Liver (tissue), 9 donors: ENCODE measurements around the gene RAPGEF1. TPM values are rescaled to one million over a fixed set of nuclear protein-coding genes. Genes with fewer than 3 reads are reported as not detected.

Experiments used
- DNase-seq: peaks from one replicate; pipeline ENCODE4 v3.0.0-alpha.2; 2017; ENCODE audit warnings: low spot score
- H3K27ac ChIP-seq, 2 donors: one replicate each; pipeline ENCODE4 v1.7.0; 2013; ENCODE audit warnings: inconsistent platforms in 2 of 2, low read length in 2 of 2, control low read depth in 1 of 2, low read depth in 1 of 2, mild to moderate bottlenecking in 1 of 2
- H3K27me3 ChIP-seq, 4 donors: one replicate each; pipeline versions ENCODE4 v1.6.1 to v1.7.0; 2013; ENCODE audit warnings: low read length in 3 of 4, inconsistent platforms in 1 of 4, mild to moderate bottlenecking in 1 of 4, moderate library complexity in 1 of 4; ENCODE audit not compliant: control insufficient read depth in 4 of 4, insufficient read depth in 4 of 4
- H3K36me3 ChIP-seq, 4 donors: one replicate each; pipeline versions ENCODE4 v1.6.1 to v1.7.0; 2013; ENCODE audit warnings: low read length in 3 of 4, mild to moderate bottlenecking in 3 of 4, low read depth in 1 of 4, moderate library complexity in 1 of 4; ENCODE audit not compliant: control insufficient read depth in 4 of 4, insufficient read depth in 3 of 4
- H3K4me1 ChIP-seq, 4 donors: one replicate each; pipeline versions ENCODE4 v1.6.1 to v1.7.0; 2013; ENCODE audit warnings: low read length in 3 of 4, mild to moderate bottlenecking in 3 of 4, moderate library complexity in 1 of 4; ENCODE audit not compliant: control insufficient read depth in 4 of 4, insufficient read depth in 4 of 4
- H3K4me3 ChIP-seq, 3 donors: one replicate each; pipeline versions ENCODE4 v1.6.1 to v1.7.0; 2013; ENCODE audit warnings: low read length in 3 of 3, control low read depth in 1 of 3, low read depth in 1 of 3, mild to moderate bottlenecking in 1 of 3
- H3K9ac ChIP-seq, 2 donors: one replicate each; pipeline ENCODE4 v1.7.0; 2013; ENCODE audit warnings: low read length in 2 of 2, mild to moderate bottlenecking in 2 of 2, moderate library complexity in 2 of 2, control low read depth in 1 of 2, low read depth in 1 of 2
- H3K9me3 ChIP-seq, 4 donors: one replicate each; pipeline versions ENCODE4 v1.6.1 to v1.7.0; 2013; ENCODE audit warnings: low read length in 3 of 4; ENCODE audit not compliant: control insufficient read depth in 4 of 4
- ATF3 ChIP-seq: IDR thresholded peaks from 2 replicates; pipeline ENCODE4 v1.6.1; 2016; ENCODE audit warnings: antibody characterized with exemption
- CTCF ChIP-seq: fragments of 150-350 bp; IDR thresholded peaks from 2 replicates; pipeline ENCODE4 v1.5.1; 2017; ENCODE audit warnings: improper control_type of control experiment, low read depth, low read length; ENCODE audit not compliant: missing input control
- EGR1 ChIP-seq, 2 donors: IDR thresholded peaks; 2 replicates each; pipeline ENCODE4 v1.6.1; 2016 to 2018; ENCODE audit warnings: antibody characterized with exemption in 2 of 2, low read depth in 2 of 2
- FOXA1 ChIP-seq: IDR thresholded peaks from 2 replicates; pipeline ENCODE4 v1.6.1; 2016; ENCODE audit warnings: antibody characterized with exemption
- FOXA2 ChIP-seq: IDR thresholded peaks from 2 replicates; pipeline ENCODE4 v1.6.1; 2016; ENCODE audit warnings: antibody characterized with exemption
- GABPA ChIP-seq, 2 donors: IDR thresholded peaks in 1 of 2; conservative IDR thresholded peaks in 1 of 2; 2 replicates each; pipeline ENCODE4 v1.6.1; 2016; ENCODE audit warnings: antibody characterized with exemption in 2 of 2, mild to moderate bottlenecking in 1 of 2, moderate library complexity in 1 of 2
- HNF4A ChIP-seq, 2 donors: conservative IDR thresholded peaks; 2 replicates each; pipeline ENCODE4 v1.6.1; 2016; ENCODE audit warnings: antibody characterized with exemption in 2 of 2, mild to moderate bottlenecking in 2 of 2
- HNF4G ChIP-seq: IDR thresholded peaks from 2 replicates; pipeline ENCODE4 v1.6.1; 2016; ENCODE audit warnings: antibody characterized with exemption
- JUND ChIP-seq, 2 donors: IDR thresholded peaks; 2 replicates each; pipeline ENCODE4 v1.6.1; 2016; ENCODE audit warnings: antibody characterized with exemption in 2 of 2
- MAX ChIP-seq: IDR thresholded peaks from 2 replicates; pipeline ENCODE4 v1.6.1; 2016; ENCODE audit warnings: antibody characterized with exemption
- NR2F2 ChIP-seq: IDR thresholded peaks from 2 replicates; pipeline ENCODE4 v1.6.1; 2016; ENCODE audit warnings: antibody characterized with exemption
- RAD21 ChIP-seq, 2 donors: IDR thresholded peaks; 2 replicates each; pipeline ENCODE4 v1.6.1; 2016; ENCODE audit warnings: antibody characterized with exemption in 2 of 2, mild to moderate bottlenecking in 2 of 2
- RXRA ChIP-seq, 2 donors: IDR thresholded peaks; 2 replicates each; pipeline ENCODE4 v1.6.1; 2017 to 2018; ENCODE audit warnings: antibody characterized with exemption in 2 of 2, mild to moderate bottlenecking in 1 of 2
- SP1 ChIP-seq: IDR thresholded peaks from 2 replicates; pipeline ENCODE4 v1.6.1; 2018; ENCODE audit warnings: antibody characterized with exemption, mild to moderate bottlenecking
- TAF1 ChIP-seq: conservative IDR thresholded peaks from 2 replicates; pipeline ENCODE4 v1.6.1; 2016; ENCODE audit warnings: antibody characterized with exemption, mild to moderate bottlenecking
- YY1 ChIP-seq: IDR thresholded peaks from 2 replicates; pipeline ENCODE4 v1.6.1; 2016; ENCODE audit warnings: antibody characterized with exemption, mild to moderate bottlenecking
- ZBTB33 ChIP-seq: IDR thresholded peaks from 2 replicates; pipeline ENCODE4 v1.6.1; 2016; ENCODE audit warnings: antibody characterized with exemption
- WGBS: extraction: QIAGEN DNeasy Blood & Tissue Kit; methylation state at CpG from one replicate; pipeline ENCODE4 v1.1.7; 2013; 5-methylcytosine and 5-hydroxymethylcytosine counted together
- polyA plus RNA-seq, 2 donors: library from polyadenylated mRNA; stranded (reverse) in 1 of 2; unstranded in 1 of 2; fragments of 200-250 nt in 1 of 2; fragments of >200 nt in 1 of 2; fragmentation: Nextera tagmentation in 1 of 2; extraction: Ambion mirVana in 1 of 2; gene quantifications; one replicate each; pipeline versions ENCODE4 v1.2.1 to v1.2.3, GENCODE V29; 2013 to 2015
- total RNA-seq, 2 donors: library from RNA; depleted of rRNA; stranded (reverse); fragments of >200 nt; gene quantifications; one replicate each; pipeline ENCODE4 v1.2.3, GENCODE V29; 2014
- donor health status: healthy.
- donor health status: healthy.
- donor health status: healthy.
- donor health status: healthy.
- donor health status: healthy.

RAPGEF1 gene
- total and polyA plus RNA-seq, 4 donors: 5.6 to 19.7 (median 16.8) TPM

- H3K27ac ChIP-seq: no peak overlapping the region
- H3K36me3 ChIP-seq: peaks cover 0 to 21% (median 10%) of the 10 kb centered on the region in 4 donors
- no peaks in the 10 kb centered on the region for H3K9me3 ChIP-seq
- DNase-seq: no peak
- no peaks in the 10 kb centered on the region for H3K27me3 ChIP-seq
- no peak for TF ChIP-seq TAF1
- H3K4me1 ChIP-seq: peaks cover 0 to 7% (median 3%) of the 10 kb centered on the region in 4 donors
- 76% methylated on average over 12 of the region's 12 CpGs for WGBS
- no peak overlapping the region for H3K4me3 ChIP-seq
- H3K9ac ChIP-seq: no peak overlapping the region
Measured at GRCh38 chr9:131608493-131609037, 131.3 kb downstream of the RAPGEF1 start.

DNA sequence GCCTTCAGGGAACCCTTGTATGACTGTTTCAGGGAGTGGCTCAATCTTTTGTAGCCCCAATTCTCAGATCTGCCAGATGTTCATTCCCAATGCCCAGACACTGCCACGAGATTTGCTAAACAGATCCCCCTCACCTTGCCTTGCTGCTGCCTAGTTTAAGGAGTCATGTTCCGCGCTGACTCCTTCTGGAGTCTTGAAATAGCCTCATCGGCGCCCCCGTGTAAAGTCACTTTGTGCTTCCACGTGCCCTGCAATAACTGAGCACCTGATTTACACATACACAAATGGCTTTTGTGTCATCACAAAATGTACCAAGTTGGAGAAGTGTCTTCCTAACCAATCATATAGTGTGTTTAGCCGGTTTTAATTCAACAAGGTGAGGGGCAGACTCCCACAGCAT lies 132.3 kb downstream of the RAPGEF1 start:
- TF ChIP-seq CTCF (no peak), RAD21 (IDR thresholded peaks at IDR 0.05) (no peak), FOXA2 (no peak), RXRA (IDR thresholded peaks at IDR 0.05) (no peak), ATF3 (no peak), SP1 (no peak), EGR1 (IDR thresholded peaks at IDR 0.05; ENCODE audit: low read depth in 2 of 2) (no peak), YY1 (no peak), HNF4G (no peak), HNF4A (conservative IDR thresholded peaks at IDR 0.05) (no peak), NR2F2 (no peak), ZBTB33 (no peak), FOXA1 (no peak), TAF1 (no peak), JUND (IDR thresholded peaks at IDR 0.05) (no peak), GABPA (IDR thresholded peaks at IDR 0.05 in 1 of 2, conservative IDR thresholded peaks at IDR 0.05 in 1 of 2) (no peak), MAX (no peak)
- WGBS: 95% methylated on average over 8 of the region's 8 CpGs

More for the DNA sequence above, 132.3 kb downstream of the RAPGEF1 start:
- DNase-seq: no peak
- Histone ChIP-seq H3K4me1 (peaks cover 0 to 7% (median 3%) of the 10 kb centered on the region in 4 donors), H3K27me3 (no peaks in the 10 kb centered on the region), H3K36me3 (peaks cover 0 to 24% (median 10%) of the 10 kb centered on the region in 4 donors), H3K27ac (no peak overlapping the region), H3K9me3 (no peaks in the 10 kb centered on the region), H3K4me3 (no peak overlapping the region), H3K9ac (no peak overlapping the region)
